NOMO-1 (cell line): Measurements from ENCODE around the gene CENPW.

ENCODE experiments used
- DNase-seq, 2 experiments: peaks; one replicate each; lab custom pipeline; 2025; ENCODE audit not compliant: unreplicated experiment in 2 of 2; lab: John Stamatoyannopoulos, UW

CENPW gene

GRCh38 chr6:126339796-126340609, at the start of gene CENPW:
Gene CENPW (plus strand): TSS chr6:126340115. CDS start chr6:126340274, 159 bp downstream.
- peak; percentile 74 to 80 for DNase-seq

GRCh38 chr6:126293891-126294524, 45.9 kb upstream of the CENPW start:
- DNase-seq, result no peak

- no peak for DNase-seq
These were observed 39.8 kb upstream of the CENPW start for GRCh38 chr6:126300126-126300525.

- DNase-seq, result no peak
These were observed 39.2 kb upstream of the CENPW start for GRCh38 chr6:126300735-126301134.

- DNase-seq, result no peak
These were observed 37.7 kb upstream of the CENPW start for GRCh38 chr6:126302191-126302590.

GRCh38 chr6:126307849-126308248, 32.1 kb upstream of the CENPW start:
- no peak for DNase-seq

- DNase-seq, result no peak
These were observed 31.6 kb upstream of the CENPW start for GRCh38 chr6:126308362-126308761.

GRCh38 chr6:126312013-126312665, 27.8 kb upstream of the CENPW start:
- DNase-seq, result no peak

- no peak for DNase-seq
These were observed 26.0 kb upstream of the CENPW start for GRCh38 chr6:126313941-126314340.

GRCh38 chr6:126318797-126319196, 21.1 kb upstream of the CENPW start:
- DNase-seq, result no peak

- DNase-seq, result no peak
These were observed 6.2 kb upstream of the CENPW start for GRCh38 chr6:126333729-126334128.

- DNase-seq, result no peak
These were observed 4.7 kb upstream of the CENPW start for GRCh38 chr6:126335210-126335609.

- peak; percentile 47 to 93 for DNase-seq
These were observed 2.6 kb upstream of the CENPW start for GRCh38 chr6:126337323-126337722.

- no peak for DNase-seq
These were observed 1.2 kb downstream of the CENPW start for GRCh38 chr6:126341126-126341525.

- no peak for DNase-seq
These were observed 4.3 kb downstream of the CENPW start for GRCh38 chr6:126344181-126344580.

GRCh38 chr6:126351960-126352359, 12.0 kb downstream of the CENPW start:
- no peak for DNase-seq

- no peak for DNase-seq
These were observed 12.6 kb downstream of the CENPW start for GRCh38 chr6:126352514-126352913.

GRCh38 chr6:126356526-126356925, 16.6 kb downstream of the CENPW start:
- DNase-seq, result no peak

GRCh38 chr6:126359936-126360537, 20.1 kb downstream of the CENPW start:
- DNase-seq, result no peak

- no peak for DNase-seq
These were observed 22.0 kb downstream of the CENPW start for GRCh38 chr6:126361832-126362440.

GRCh38 chr6:126367849-126368248, 27.9 kb downstream of the CENPW start:
- peak; percentile 76 to 77 for DNase-seq
